Inferior parietal cortex (tissue), 1 donor: ENCODE data around the gene ANKS1B.

ENCODE experiments used
- DNase-seq: peaks from one replicate; pipeline ENCODE4 v3.0.0-alpha.2; 2016; ENCODE audit errors: extremely low spot score

ANKS1B gene

DNA sequence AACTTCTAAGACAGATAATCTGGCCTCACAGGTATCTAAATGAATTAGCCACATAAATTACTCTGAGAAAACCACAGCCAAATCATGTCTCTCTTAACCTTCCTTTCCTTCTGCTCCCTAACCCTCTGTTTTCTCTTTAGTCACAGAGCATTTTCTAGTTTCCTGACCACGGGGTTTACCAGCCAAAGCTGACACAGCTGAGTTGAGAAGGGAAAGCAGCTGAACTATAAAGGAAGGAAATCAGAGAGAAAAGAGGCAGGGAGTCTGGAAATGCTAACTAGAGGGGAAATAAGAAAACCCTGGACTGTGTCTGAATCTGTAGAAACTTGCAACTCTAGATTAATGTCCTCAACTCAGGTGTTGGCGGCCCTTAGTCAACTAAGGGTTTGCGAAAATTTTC lies 24.4 kb downstream of the ANKS1B start:
- no peak for DNase-seq

DNA sequence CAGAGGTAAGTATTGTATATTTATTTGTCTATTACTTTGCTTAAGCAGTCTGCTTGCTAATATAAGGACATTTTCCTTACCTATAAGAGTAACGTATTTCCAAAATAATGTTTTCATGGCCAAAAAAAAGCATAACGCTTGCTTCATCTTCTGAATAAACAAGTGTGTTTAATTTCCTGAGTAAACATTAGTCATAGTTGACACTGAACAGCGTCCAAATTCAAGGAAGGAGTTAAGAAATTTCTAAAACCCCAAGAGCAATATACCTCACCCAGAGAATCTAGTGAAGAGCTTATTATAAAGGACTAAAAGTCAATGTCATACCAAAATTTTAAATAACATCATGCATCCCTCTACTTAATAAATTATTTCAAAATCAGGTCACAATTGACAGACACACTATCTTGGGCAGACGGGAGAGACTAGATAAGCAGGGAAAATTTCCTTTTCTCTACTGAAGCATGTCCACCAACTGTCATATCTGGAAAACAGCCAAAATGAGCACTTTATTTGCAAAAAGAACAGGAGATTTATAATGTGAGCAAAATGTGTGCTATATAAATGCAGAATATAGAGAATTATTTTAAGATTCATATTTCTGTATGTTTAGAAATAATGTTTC lies 25.1 kb downstream of the ANKS1B start:
- no peak for DNase-seq

DNA sequence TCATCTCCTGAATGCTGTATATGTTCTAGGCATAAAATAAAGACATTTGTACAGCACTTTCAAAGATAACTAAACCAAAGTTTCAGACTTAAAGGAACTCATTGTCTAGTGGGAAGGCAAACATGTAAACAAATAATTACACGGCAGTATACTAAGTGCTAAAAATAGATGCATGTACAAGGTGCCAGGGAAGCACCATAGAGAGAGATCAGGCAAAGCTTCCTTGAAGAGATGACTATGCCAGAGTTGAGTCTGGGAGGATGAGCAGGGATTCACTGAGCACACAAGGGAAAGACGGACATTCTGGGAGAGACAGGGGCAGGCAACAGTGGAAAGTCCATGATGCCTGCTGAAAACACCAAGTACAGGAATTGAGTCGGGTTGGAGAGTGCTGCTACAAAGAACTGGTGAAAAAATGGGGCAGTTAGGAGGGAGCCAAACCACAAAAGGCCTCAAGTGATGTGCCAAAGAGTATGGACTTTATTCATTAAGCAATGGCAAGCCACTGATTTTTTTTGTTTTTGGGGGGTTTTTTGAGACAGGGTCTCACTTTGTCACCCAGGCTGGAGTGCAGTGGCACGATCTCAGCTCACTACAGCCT lies 26.8 kb downstream of the ANKS1B start:
- DNase-seq, result no peak

DNA sequence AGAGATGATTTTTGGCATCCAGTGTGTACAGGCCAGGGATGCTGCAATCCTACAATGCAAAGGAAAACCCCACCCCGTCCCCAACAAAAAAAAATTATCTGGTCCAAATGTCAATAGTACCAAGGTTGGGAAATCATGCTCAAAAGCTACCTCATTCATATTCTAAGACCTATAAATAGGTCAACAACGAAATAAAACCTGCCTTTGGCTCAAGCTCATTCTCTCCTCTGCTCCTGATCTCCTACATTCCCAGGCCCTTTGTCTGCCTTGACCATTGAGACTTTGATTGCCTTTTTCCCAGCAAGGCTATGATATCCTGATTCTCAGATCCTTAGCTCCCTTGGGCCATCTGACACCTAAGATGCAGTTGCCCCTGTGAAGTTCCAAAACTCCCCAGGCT lies 30.0 kb downstream of the ANKS1B start:
- no peak for DNase-seq

DNA sequence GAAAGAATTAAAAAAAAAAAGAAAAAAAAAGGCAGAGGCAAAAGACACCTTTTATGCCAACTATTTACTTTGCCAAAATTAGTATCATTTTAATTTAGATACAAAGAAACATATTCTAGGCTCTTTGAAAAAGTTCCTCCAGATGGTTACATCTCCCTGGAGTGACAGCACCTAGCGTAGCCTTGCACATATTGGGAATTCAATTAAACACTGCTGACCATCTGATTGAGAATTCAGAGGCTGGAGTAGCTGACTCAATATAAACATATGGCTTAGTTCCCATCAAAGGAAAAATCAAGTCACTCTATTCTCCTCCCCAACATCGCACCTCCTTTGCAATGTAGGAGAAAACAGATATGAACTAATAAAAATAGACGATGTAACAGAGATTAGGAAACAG lies 36.4 kb downstream of the ANKS1B start:
- no peak for DNase-seq

DNA sequence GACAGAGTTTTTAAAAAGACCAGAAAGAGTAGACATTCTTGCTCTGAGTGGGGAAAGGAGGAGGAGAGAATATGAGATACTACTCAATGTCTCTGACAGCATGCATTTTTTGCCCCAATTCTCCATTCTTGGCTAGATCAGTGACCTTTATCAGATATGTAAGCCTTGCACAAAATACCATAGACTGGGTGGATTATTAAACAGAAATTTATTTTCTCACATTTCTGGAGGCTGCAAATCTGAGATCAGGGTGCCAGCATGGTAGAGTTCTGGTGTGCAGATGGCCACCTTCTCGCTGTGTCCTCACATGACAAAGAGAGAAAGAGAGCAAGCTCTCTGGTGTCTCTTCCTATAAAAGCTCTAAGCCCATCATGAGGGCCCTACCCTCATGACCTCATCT lies 38.6 kb downstream of the ANKS1B start:
- no peak for DNase-seq

- no peak for DNase-seq
These were observed 49.1 kb downstream of the ANKS1B start for GRCh38 chr12:99935608-99936007.

GRCh38 chr12:99926511-99927169 lies 58.1 kb downstream of the ANKS1B start:
- no peak for DNase-seq

GRCh38 chr12:99920353-99920960 lies 64.3 kb downstream of the ANKS1B start:
- DNase-seq, result no peak

GRCh38 chr12:99917711-99918402 lies 66.9 kb downstream of the ANKS1B start:
- DNase-seq, result no peak

DNA sequence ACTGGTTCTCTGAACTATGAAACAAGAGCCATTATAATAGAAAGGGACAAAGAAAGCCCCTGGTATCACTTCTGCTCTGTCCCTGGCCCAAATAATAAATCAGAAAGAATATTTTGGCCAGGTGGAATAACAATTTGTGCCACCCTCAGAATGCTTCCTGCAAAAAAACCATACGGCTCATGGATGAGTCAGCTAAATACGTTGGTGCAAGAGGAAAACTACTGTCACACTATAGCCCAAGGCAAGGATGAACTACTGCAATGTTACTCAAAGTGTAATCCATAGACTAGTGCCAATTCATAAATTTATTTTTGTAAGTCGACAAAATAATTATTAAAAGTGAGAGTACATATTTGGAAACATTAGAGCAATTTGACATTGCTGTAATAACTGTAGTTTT lies 68.2 kb downstream of the ANKS1B start:
- DNase-seq, result no peak

DNA sequence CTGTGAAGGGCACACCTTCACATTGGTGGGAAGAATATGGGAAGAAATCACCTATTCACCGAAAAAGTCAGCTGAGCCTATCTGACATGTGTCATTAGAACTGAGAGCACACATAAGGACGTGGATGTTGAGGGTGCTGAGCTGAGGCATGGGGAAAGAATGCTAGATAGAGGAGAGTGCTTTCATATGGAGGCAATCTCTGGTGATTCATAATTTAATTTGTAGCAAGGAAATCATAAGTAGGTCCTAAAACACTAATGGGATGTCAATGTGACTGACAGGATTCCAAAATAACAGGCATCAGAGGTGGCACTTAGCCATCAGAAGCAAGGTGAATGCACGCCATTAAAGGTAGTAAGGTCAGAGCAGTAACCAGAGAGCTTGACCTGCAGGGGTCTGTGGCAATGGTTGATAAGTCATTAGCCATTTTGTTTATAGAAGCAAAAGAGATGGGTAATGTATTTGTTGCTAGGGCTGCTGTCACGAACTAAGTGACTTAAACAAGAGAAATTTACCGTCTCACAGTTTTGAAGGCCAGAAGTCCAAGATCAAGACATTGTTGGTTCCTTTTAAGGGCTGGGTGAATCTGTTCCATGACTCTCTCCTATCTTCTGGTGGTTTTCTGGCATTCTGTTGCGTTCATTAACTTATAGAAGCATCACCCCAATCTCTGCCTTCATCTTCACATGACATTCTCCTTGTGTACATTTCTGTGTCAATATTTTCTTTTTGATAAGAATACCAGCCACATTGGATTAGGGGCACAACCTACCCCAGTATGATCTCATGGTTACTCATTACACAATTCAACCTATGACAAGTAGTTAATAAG lies 69.3 kb downstream of the ANKS1B start:
- DNase-seq, result no peak

- DNase-seq, result no peak
These were observed 70.5 kb downstream of the ANKS1B start for GRCh38 chr12:99914206-99914605.

DNA sequence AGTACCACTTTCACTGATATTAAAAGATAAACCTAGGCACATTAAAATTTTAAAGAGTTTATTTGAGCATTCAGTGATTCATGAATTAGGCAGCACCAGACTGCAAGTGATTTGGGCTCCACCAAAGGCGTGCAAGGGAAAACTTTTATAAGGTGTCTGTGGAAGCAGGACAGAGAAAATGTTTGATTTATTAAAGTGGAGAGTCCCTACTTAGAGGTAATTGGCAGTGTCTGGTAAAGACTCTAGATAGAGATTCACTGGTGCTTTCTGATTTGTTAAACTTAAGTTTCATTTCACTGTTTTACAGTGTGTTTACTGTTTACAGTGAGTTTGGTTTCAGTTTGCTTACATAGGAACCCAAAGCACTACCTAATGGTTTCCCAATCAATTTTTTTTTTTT lies 72.8 kb downstream of the ANKS1B start:
- no peak for DNase-seq

GRCh38 chr12:99911081-99911480 lies 73.7 kb downstream of the ANKS1B start:
- DNase-seq, result no peak

- DNase-seq, result no peak
These were observed 74.4 kb downstream of the ANKS1B start for GRCh38 chr12:99910342-99910741.

DNA sequence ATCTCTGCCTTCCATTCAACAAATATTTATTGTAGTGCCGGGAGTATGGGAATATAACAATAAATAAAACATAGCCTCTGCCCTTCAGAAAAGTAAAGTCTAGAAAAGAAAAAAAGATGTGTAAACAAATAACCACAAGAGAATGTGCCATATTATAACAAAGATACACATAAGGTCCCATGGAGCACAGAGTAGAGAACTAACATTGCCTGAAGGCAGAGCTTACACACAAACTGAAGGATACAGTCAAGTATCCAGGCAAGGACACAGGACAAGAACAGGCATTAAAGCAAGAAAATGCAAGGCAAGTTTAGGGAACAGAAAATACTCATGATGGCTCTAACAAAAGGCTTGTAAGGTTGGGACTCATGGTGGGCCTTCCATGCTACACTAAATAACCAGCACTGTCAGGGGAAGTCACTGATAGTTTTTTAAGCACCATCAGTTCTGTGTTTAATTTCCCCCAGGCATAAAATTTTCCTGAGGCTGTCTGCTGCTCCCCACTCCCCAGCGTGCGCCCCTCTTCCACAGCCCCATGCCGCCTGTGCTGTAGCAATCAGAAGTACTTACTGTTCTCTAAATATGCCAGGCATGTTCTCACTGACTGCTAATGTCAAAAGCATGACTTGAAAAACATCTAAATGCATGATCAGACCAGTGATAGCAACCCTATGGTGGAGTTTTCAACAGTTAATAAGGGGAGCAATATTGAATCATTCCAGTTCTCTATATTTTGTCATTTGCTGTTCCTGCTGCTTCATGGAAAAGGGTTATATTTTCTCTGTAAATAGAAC lies 77.8 kb downstream of the ANKS1B start:
- no peak for DNase-seq

DNA sequence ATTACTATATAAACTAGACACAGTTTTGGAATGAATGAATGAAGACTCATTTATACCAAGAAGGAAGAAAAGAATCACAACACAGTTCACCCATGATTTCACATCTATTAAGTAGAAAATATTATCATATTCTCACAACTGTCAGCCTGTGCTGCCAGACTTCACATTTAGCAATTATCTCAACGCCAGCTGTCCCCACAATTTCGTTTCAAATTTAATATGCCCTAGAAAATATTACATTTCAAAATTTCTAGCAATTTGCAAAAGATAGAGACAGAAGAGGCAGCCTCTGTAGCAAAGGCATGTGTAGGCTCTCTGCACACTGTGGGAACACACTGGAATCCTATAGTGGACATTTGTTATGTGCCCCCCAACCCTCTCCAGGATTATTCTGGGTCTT lies 83.6 kb downstream of the ANKS1B start:
- DNase-seq, result no peak

DNA sequence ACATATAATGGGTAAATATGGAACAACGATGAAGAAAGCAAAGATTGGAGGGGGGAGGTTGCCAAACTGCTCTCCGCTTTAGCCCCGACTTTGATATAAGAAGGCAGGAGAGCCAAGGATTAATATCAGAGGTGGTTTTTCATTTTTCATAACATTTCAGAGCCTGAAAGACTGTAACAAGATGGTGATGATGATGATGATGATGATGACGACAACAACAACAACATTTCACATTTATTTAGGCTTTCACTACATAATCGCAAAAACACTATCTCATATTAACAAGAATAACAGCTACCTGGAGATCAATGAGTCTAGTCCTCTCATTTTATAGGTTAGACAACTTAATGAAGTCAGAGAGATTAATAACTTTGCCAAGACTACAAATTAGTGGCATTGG lies 86.1 kb downstream of the ANKS1B start:
- DNase-seq, result no peak

DNA sequence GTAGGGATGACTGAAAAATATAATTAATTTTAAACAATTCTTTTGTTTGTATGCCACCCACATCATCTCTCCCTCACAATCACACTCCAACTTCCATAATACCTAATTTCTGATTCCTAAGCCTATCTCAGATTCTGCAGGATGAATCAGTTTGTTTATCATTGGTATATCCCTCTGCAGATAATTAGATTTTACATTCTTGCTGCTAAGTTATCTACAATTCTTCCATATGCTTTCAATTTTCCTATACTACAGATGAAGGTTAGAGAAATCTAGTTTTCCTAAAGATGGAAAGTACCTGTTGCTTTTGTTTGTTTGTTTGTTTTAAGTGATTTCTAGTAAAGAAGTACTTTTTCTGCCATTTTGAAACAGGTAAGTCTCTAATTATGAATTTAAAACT lies 105.3 kb downstream of the ANKS1B start:
- no peak for DNase-seq

- no peak for DNase-seq
These were observed 109.7 kb downstream of the ANKS1B start for GRCh38 chr12:99875081-99875480.
